PC-3 (cell line): Measurements from ENCODE around the gene SMAD3.

Source experiments
- CTCF ChIP-seq: fragments of 300-600 bp; sonication (generic); conservative IDR thresholded peaks from 2 replicates; pipeline ENCODE4 v1.5.1; 2017; ENCODE audit warnings: antibody characterized with exemption, low read depth, mild to moderate bottlenecking, low read length
- EZH2 ChIP-seq: fragments of 300-600 bp; sonication (generic); IDR thresholded peaks from one replicate; pipeline ENCODE4 v1.6.1; 2017; ENCODE audit warnings: antibody characterized with exemption, mild to moderate bottlenecking, low read length; ENCODE audit not compliant: unreplicated experiment
- EZH2phosphoT487 ChIP-seq: fragments of 300-600 bp; sonication (generic); IDR thresholded peaks from 2 replicates; pipeline ENCODE4 v1.6.1; 2018; ENCODE audit warnings: mild to moderate bottlenecking, antibody characterized with exemption, low read length, borderline replicate concordance

DNA sequence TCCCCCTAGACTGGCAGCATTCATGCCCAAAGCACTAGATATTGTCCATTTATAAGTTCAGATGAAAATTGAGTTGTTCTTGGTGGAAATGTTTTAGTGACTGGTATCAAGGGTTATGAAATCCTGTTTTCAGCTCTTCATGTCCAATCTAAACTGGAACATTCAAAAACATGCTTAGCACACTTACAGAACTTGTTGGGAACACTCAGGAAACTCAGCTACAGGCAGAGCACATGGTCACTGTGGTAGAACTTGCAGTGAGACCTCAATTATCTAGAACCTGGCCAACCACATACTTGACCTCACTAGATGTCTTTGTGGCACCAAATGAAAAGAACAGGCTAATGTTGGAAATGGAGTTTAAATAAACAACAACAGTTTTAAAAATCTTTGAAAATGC, 88.8 kb downstream of the SMAD3 start:
- no peak for TF ChIP-seq CTCF
- TF ChIP-seq EZH2 = no peak
- no peak for TF ChIP-seq EZH2phosphoT487
